ENCODE data around the gene ZNF579. TPM values are rescaled to one million over a fixed set of nuclear protein-coding genes. Genes with fewer than 3 reads are reported as not detected.

The ZNF579 gene
- total RNA-seq, 1 experiment from 2014 or later: 19.9 TPM

DNA sequence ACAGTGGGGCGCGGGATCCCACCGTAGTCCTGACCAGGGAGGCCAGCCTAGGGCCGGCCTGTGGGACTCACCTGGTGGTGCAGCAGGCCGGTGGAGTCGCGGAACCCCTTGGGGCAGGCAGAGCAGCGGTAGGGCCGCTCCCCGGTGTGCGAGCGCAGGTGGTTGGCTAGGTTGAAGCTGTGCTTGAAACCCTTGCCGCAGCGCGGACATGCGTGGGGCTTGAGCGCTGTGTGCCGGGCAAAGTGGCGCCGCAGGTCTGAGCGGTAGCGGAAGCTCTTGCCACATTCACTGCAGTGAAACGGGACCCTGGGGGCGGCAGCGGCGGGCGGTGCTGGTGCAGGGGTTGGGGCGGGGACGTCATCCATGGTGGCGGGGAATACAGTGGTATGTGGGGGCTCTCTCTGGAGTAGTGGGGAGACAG, 16.9 kb upstream of the ZNF579 start:
- no peak overlapping the region for H3K18ac ChIP-seq (ENCODE audit: insufficient read length, low read depth, low read length)
- H4K91ac ChIP-seq (ENCODE audit: insufficient read length, low read depth, low read length): no peak overlapping the region
- Mint-ChIP-seq H3K27me3 (ENCODE audit: low read depth) (no peaks in the 10 kb centered on the region), H3K27ac (peak overlapping the region in 1 of 3 experiments; percentile 86; a peak in 1 of 7 replicates), H3K36me3 (ENCODE audit: insufficient read depth in 1 of 3, low read depth in 3 of 3) (peaks cover 28 to 32% (median 32%) of the 10 kb centered on the region in 3 experiments; a peak in 6 of 7 replicates), H3K4me3 (peak overlapping the region in 1 of 2 experiments; percentile 61; a peak in 2 of 5 replicates), H3K4me1 (peaks cover 19 to 29% of the 10 kb centered on the region in 2 experiments), H3K9me3 (peaks cover 0 to 2% of the 10 kb centered on the region in 2 experiments; a peak in 1 of 5 replicates)
- TF ChIP-seq, protein P1, sequence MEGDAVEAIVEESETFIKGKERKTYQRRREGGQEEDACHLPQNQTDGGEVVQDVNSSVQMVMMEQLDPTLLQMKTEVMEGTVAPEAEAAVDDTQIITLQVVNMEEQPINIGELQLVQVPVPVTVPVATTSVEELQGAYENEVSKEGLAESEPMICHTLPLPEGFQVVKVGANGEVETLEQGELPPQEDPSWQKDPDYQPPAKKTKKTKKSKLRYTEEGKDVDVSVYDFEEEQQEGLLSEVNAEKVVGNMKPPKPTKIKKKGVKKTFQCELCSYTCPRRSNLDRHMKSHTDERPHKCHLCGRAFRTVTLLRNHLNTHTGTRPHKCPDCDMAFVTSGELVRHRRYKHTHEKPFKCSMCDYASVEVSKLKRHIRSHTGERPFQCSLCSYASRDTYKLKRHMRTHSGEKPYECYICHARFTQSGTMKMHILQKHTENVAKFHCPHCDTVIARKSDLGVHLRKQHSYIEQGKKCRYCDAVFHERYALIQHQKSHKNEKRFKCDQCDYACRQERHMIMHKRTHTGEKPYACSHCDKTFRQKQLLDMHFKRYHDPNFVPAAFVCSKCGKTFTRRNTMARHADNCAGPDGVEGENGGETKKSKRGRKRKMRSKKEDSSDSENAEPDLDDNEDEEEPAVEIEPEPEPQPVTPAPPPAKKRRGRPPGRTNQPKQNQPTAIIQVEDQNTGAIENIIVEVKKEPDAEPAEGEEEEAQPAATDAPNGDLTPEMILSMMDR (conservative IDR thresholded peaks at IDR 0.05): no peak
- H3K27me3 ChIP-seq (ENCODE audit: insufficient read depth, low read length): no peaks in the 10 kb centered on the region
- H3K4ac ChIP-seq (ENCODE audit: low read depth, low read length): no peak overlapping the region
- H3K4me1 ChIP-seq (ENCODE audit: insufficient read depth, low read length): peaks cover 2% of the 10 kb centered on the region; the same call in 1 of the 2 replicates
- no peak overlapping the region for H3K56ac ChIP-seq (ENCODE audit: insufficient read length, low read depth, low read length)
- H3K79me2 ChIP-seq (ENCODE audit: insufficient read depth, low read length): no peaks in the 10 kb centered on the region
- H2BK15ac ChIP-seq (ENCODE audit: low read depth, low read length): no peak overlapping the region
- H3K23me2 ChIP-seq (ENCODE audit: insufficient read length, low read depth, low read length, poor library complexity, severe bottlenecking): no peaks in the 10 kb centered on the region
- no peak overlapping the region for H3K27ac ChIP-seq (ENCODE audit: insufficient read length, low read depth, low read length)
- peak overlapping the region; percentile 23 for H3K4me2 ChIP-seq (ENCODE audit: insufficient read depth, insufficient read length, low read length)
- WGBS (ENCODE audit: extremely low coverage, insufficient read length, low lambda C conversion rate): no CpG with 5 or more reads among the region's 30 CpGs
- H2BK120ac ChIP-seq (ENCODE audit: low read depth, low read length, poor library complexity, severe bottlenecking): no peak overlapping the region
- H3K9me3 ChIP-seq (ENCODE audit: control insufficient read depth, low read depth, low read length): no peaks in the 10 kb centered on the region
- H3K23ac ChIP-seq (ENCODE audit: insufficient read length, low read depth, low read length): no peak overlapping the region
- peak; percentile 39 for DNase-seq
- no peak overlapping the region for H2BK5ac ChIP-seq (ENCODE audit: insufficient read length, low read length)
- H4K5ac ChIP-seq (ENCODE audit: insufficient read length, low read depth, low read length): no peak overlapping the region
- H4K20me1 ChIP-seq (ENCODE audit: control insufficient read depth, insufficient read depth, insufficient read length): no peaks in the 10 kb centered on the region
- no peak overlapping the region for H3T11ph ChIP-seq (ENCODE audit: low read length)
- H2AFZ ChIP-seq (ENCODE audit: low read length): no peak overlapping the region
- H2AK5ac ChIP-seq (ENCODE audit: insufficient read length, low read length): no peak overlapping the region
- H3K9ac ChIP-seq (ENCODE audit: extremely low read depth, insufficient read length, low read length): no peak overlapping the region
- no peak overlapping the region for H2BK12ac ChIP-seq (ENCODE audit: insufficient read length, low read depth, low read length)
- H3K79me1 ChIP-seq (ENCODE audit: insufficient read depth, low read depth, low read length, poor library complexity, severe bottlenecking): no peaks in the 10 kb centered on the region
- H3K14ac ChIP-seq (ENCODE audit: insufficient read depth, low read length): no peak overlapping the region
- no peak overlapping the region for H2BK20ac ChIP-seq (ENCODE audit: low read depth, low read length, poor library complexity, severe bottlenecking)
- no peak overlapping the region for H4K8ac ChIP-seq (replicated peaks; ENCODE audit: insufficient read length, low read depth, low read length)

Data from H9 (cell line).